Left cardiac atrium (tissue), 4 donors: ENCODE data around the gene RECQL5. TPM values are rescaled to one million over a fixed set of nuclear protein-coding genes. Genes with fewer than 3 reads are reported as not detected.
"Not testable (repeated sequence)": the region's sequence is repeated elsewhere in the genome, so short reads cannot be mapped to it uniquely, and the experiment has no call there.

Source experiments
- ATAC-seq, 2 donors: fragments of 200-7000 bp; cut with Tn5 transposase; one replicate each; pipeline ENCODE4 v1.9.1; 2020; ENCODE audit warnings: mild to moderate bottlenecking in 2 of 2, moderate library complexity in 2 of 2
- DNase-seq: peaks from one replicate; pipeline ENCODE4 v3.0.0-alpha.2; 2020
- intact Hi-C, 2 donors: fragments of 100-400 bp; cut with DNase I; formaldehyde crosslinking; loops; one replicate each; pipeline versions ENCODE4 v1.14.1 to v1.15.1; 2022 to 2023
- total RNA-seq, 2 donors: library from RNA; stranded (reverse); fragmentation: NEBNext Ultra II Directional; extraction: Animal tissue kit (Norgen Biotek cat#: 25700); gene quantifications; one replicate each; pipeline ENCODE4 v1.2.1, GENCODE V29; 2021
- donor health status: DM: no; HTN: yes; CAD: no.
- donor health status: DM: no; HTN: yes; CAD: no; lungs with severe emphysema.
- donor health status: DM: yes; HTN: yes; CAD: no.
- donor health status: Dilated cardiomyopathy.

RECQL5 gene
- total RNA-seq, 2 donors from 2014 or later = 11.3 to 15.5 TPM

- intact Hi-C loops = no loop called here
- DNase-seq = no peak
- ATAC-seq = peak; percentile 59 to 65
Observed at GRCh38 chr17:75652934-75653549, 13.9 kb downstream of the RECQL5 start.

- DNase-seq = no peak
- ATAC-seq = no peak
- intact Hi-C loops = no loop called here
Observed at GRCh38 chr17:75652341-75652740, 14.6 kb downstream of the RECQL5 start.

- no peak for ATAC-seq
- DNase-seq = no peak
- intact Hi-C loops = no loop called here
Observed at GRCh38 chr17:75650874-75651273, 16.1 kb downstream of the RECQL5 start.

- DNase-seq (no peak), ATAC-seq (no peak)
Observed at GRCh38 chr17:75649687-75650086, 17.3 kb downstream of the RECQL5 start.

GRCh38 chr17:75647921-75648320 is 19.0 kb downstream of the RECQL5 start:
- no peak for DNase-seq
- intact Hi-C loops = no loop called here
- ATAC-seq = no peak

More at GRCh38 chr17:75649687-75650086, 17.3 kb downstream of the RECQL5 start:
- intact Hi-C loops = no loop called here

GRCh38 chr17:75647061-75647460 is 19.9 kb downstream of the RECQL5 start:
- DNase-seq (no peak), ATAC-seq (no peak)
- intact Hi-C loops = no loop called here

GRCh38 chr17:75646638-75646992 is 20.3 kb downstream of the RECQL5 start:
- no peak for ATAC-seq
- intact Hi-C loops = no loop called here
- DNase-seq = no peak

GRCh38 chr17:75645889-75646637 is 20.9 kb downstream of the RECQL5 start:
- DNase-seq (no peak), ATAC-seq (peak; percentile 56 to 67)
- intact Hi-C loops = no loop called here

GRCh38 chr17:75645501-75645888 is 21.5 kb downstream of the RECQL5 start:
- DNase-seq = no peak
- no peak for ATAC-seq
- intact Hi-C loops = no loop called here

- intact Hi-C loops = no loop called here
- ATAC-seq (no peak), DNase-seq (no peak)
Observed at GRCh38 chr17:75643643-75644017, 23.3 kb downstream of the RECQL5 start.

- no peak for DNase-seq
- intact Hi-C loops = no loop called here
- no peak for ATAC-seq
Observed at GRCh38 chr17:75642784-75643642, 23.9 kb downstream of the RECQL5 start.

- no peak for DNase-seq
- intact Hi-C loops = no loop called here
- ATAC-seq = no peak
Observed at GRCh38 chr17:75642182-75642783, 24.7 kb downstream of the RECQL5 start.

GRCh38 chr17:75641343-75641742 is 25.6 kb downstream of the RECQL5 start:
- DNase-seq (no peak), ATAC-seq (peak; percentile 33 to 73)
- intact Hi-C loops = no loop called here

GRCh38 chr17:75640556-75641119 is 26.3 kb downstream of the RECQL5 start:
- intact Hi-C loops = no loop called here
- no peak for DNase-seq
- no peak for ATAC-seq

GRCh38 chr17:75639771-75640555 is 27.0 kb downstream of the RECQL5 start:
- DNase-seq (no peak), ATAC-seq (no peak)
- intact Hi-C loops = no loop called here

GRCh38 chr17:75639327-75639726 is 27.6 kb downstream of the RECQL5 start:
- ATAC-seq (no peak), DNase-seq (no peak)
- intact Hi-C loops = no loop called here

GRCh38 chr17:75638893-75639292 is 28.1 kb downstream of the RECQL5 start:
- ATAC-seq = no peak
- DNase-seq = no peak
- intact Hi-C loops = no loop called here

- intact Hi-C loops = not testable (repeated sequence)
Observed at GRCh38 chr17:75638039-75638438, 28.9 kb downstream of the RECQL5 start.

GRCh38 chr17:75637551-75637950 is 29.4 kb downstream of the RECQL5 start:
- DNase-seq = no peak

More at GRCh38 chr17:75638039-75638438, 28.9 kb downstream of the RECQL5 start:
- not testable (repeated sequence) for ATAC-seq
- peak; percentile 6 for DNase-seq

More at GRCh38 chr17:75637551-75637950, 29.4 kb downstream of the RECQL5 start:
- ATAC-seq = no peak
- intact Hi-C loops = no loop called here
